NCI-H460 (cell line): Measurements from ENCODE around the gene PRSS27. TPM values are rescaled to one million over a fixed set of nuclear protein-coding genes. Genes with fewer than 3 reads are reported as not detected.
A peak's percentile ranks its signal among the peaks of the same experiment; 100 is the strongest.

Experiments
- DNase-seq: peaks from one replicate; pipeline ENCODE4 v3.0.0-alpha.2; 2016; ENCODE audit warnings: low read depth; ENCODE audit errors: extremely low read depth
- total RNA-seq: library from RNA; depleted of rRNA; stranded (reverse); fragments of >200 nt; shearing (Covaris generic); gene quantifications from 2 replicates; pipeline ENCODE4 v1.2.3, GENCODE V29; 2014

The PRSS27 gene
- total RNA-seq, 1 experiment from 2014 or later, result 3.0 TPM

- DNase-seq, result peak; percentile 93
Measured at GRCh38 chr16:2752035-2752849, 32.2 kb upstream of the PRSS27 start, which contains the start of gene SRRM2. Gene SRRM2, plus strand, starts transcription at chr16:2752638. Its CDS starts 3,727 bp downstream, at chr16:2756365.

DNA sequence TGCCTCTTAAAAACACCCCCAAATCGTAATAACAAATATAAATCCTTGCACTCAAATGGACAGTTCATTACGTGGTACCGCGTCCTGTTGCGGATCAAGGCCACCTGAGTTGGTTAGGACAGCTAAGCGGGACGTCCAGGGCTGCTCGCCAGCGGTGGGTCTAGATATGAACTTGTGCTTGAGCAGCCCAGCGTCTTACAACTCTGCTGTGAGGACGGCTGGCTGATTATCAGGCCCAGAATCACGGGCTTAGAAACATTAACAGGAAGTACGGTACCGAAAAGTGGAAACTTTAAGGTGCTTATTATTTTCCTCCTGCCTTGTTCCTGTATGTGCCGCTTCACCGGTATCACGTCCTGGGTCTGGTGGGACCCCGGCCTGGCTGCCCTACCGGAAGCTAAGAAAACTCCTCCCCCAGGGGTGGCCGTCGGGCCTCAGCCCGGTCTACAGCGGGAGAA lies 31.6 kb upstream of the PRSS27 start:
- DNase-seq, result no peak

- no peak for DNase-seq
Measured at GRCh38 chr16:2749936-2750335, 29.9 kb upstream of the PRSS27 start.

- DNase-seq, result no peak
Measured at GRCh38 chr16:2749476-2749875, 29.5 kb upstream of the PRSS27 start.

DNA sequence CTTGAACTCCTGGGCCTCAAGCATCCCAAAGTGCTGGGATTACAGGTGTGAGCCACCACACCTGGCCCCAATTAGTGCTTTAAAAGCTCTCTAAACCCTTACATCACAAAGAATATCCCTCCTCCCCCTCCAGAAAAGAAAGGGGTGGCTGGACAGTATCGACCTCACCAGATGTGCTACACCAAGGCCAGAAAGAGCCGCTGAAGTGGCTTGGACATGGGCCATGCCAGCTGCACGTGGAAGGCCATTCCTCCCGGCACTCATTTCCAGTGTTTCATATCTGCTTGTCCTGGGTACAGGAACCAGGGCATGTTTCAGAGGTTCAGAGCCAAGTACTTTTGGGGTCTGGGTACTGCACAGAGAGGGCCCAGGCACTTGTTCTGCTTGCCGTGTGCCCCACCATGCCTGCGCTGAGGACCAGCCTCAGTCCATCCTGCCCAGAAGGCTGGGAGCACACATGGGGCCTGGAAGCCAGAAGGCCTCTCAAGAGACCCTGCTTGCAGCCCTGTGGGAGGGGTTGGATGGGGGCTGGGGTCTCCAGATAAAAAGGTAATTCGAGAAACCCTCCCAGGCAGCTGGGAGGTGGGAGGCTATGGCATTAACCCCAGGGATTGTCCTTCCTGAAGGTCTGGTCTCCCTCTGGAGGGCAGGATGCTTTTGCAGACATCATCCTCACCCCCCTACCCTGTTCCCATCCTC lies 28.9 kb upstream of the PRSS27 start:
- no peak for DNase-seq

DNA sequence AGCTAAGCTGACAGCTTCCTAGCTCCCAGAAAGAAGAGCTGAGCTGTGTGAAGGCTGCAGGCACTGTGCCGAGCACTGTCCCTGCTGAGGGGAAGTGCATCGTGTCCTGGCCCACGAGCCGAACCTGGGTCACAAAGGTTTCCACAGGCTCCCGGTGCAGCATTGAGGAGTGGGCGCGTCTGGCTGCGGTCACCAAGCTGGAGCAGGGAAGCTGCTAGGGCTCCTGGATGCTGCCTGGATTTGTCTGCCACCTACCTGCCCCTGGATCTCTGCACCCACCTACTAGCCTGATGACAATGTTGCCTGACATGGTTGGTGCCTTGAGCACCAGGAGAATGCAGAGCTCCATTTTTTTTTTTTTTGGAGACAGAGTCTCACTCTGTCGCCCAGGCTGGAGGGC lies 25.9 kb upstream of the PRSS27 start:
- DNase-seq, result no peak

GRCh38 chr16:2745116-2745890 lies 25.3 kb upstream of the PRSS27 start:
- no peak for DNase-seq

GRCh38 chr16:2744711-2745110 lies 24.7 kb upstream of the PRSS27 start:
- DNase-seq, result no peak

- DNase-seq, result no peak
Measured at GRCh38 chr16:2743007-2743810, 23.2 kb upstream of the PRSS27 start.

DNA sequence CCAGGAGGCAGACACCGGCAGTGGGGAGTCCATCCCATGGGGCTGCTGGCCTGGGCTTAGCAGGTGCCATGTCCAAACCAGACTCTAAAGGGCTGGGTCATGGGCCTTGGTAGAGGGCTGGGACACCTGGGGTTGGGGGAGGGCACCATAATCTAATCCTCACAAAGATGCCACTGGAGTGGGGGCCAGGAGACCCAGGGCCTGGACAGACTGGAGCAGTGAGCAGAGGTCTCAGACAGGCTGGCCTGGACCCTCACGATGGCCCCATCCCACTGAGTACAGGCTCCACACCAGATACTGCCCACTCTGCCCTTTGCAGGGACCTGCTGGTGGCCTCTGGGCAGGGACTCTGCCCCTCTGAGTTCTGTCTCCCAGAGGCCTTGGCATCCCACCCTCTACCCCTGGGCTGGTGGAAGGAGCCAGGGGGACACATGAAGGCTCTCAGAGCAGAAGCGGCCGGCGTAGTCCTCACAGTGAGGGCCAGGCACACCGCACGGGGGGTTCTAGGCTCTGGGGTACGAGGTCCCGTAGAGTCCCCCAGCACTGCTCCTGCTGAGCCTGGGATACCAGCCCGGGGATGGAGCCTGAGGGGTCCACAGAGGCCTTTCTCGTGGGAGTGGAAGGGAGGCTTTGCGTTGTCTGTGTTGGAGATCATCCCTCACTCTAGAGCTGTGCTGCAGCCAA lies 22.4 kb upstream of the PRSS27 start:
- no peak for DNase-seq

GRCh38 chr16:2741168-2741567 lies 21.1 kb upstream of the PRSS27 start:
- DNase-seq, result no peak

DNA sequence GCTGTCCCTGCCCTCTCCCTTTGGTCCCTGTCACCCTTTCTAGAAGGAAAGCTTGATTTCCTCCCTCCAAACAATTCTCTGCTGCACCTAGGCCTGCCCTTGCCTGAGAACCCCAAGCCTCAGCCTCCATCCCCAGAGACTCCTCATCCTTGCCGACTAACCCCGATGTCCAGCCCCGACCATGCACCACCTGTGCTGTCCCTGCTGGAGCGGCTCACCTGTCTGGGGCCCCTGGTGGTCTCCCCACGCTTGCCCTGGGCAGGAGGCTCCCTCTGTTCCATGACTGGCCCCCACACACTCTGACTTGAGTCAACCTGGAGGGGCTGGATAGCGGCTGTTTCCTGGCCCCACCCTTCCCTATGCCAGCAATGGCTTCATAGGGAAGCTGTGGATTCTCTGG lies 20.5 kb upstream of the PRSS27 start:
- no peak for DNase-seq

GRCh38 chr16:2739625-2740430 lies 19.8 kb upstream of the PRSS27 start:
- DNase-seq, result no peak

GRCh38 chr16:2738615-2739014 lies 18.6 kb upstream of the PRSS27 start:
- no peak for DNase-seq

GRCh38 chr16:2737895-2738418 lies 17.9 kb upstream of the PRSS27 start:
- no peak for DNase-seq

DNA sequence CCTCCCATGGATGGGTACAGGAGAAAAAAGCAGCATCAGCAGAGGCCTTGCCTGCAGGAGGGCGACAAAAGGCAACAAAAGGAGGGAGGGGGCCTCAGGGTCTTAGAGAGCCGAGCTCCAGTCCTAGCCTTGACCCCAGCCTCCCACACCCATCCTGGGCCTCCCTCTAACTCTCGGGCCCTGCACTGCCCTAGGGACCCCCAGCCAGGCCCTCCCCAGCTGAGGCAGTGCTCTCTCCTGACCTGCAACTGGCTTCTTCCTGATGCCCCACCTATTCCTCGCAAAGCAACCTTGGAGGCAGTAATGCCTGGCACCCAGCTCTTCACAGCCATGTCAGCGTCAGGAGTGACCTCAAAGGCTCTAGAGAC lies 17.2 kb upstream of the PRSS27 start:
- DNase-seq, result no peak

- no peak for DNase-seq
Measured at GRCh38 chr16:2736476-2737237, 16.6 kb upstream of the PRSS27 start.
